ENCODE data around the gene LEF1. TPM values are rescaled to one million over a fixed set of nuclear protein-coding genes. Genes with fewer than 3 reads are reported as not detected.

LEF1 gene
- total and polyA plus RNA-seq, 2 donors from 2014 or later: 5.1 to 14.5 TPM

GRCh38 chr4:108120789-108121188, 47.9 kb downstream of the LEF1 start:
- no peaks in the 10 kb centered on the region for H3K9me3 ChIP-seq (ENCODE audit: control insufficient read depth in 2 of 3, insufficient read depth in 1 of 3, low read length in 3 of 3)
- no peak overlapping the region for H3K27ac ChIP-seq (ENCODE audit: low read depth in 2 of 2, low read length in 2 of 2)
- H3K9ac ChIP-seq (ENCODE audit: low read length in 3 of 3): no peak overlapping the region
- no peak overlapping the region for H3K4me3 ChIP-seq (ENCODE audit: low read length in 3 of 3)
- H3K36me3 ChIP-seq (ENCODE audit: control insufficient read depth in 2 of 3, insufficient read depth in 3 of 3, low read length in 3 of 3): no peaks in the 10 kb centered on the region
- no peak for DNase-seq
- no peaks in the 10 kb centered on the region for H3K4me1 ChIP-seq (ENCODE audit: control insufficient read depth in 2 of 3, insufficient read depth in 2 of 3, low read depth in 1 of 3, low read length in 3 of 3)
- no peak for FAIRE-seq
- intact Hi-C loops (cut with DNase I): no loop called here
- TF ChIP-seq CTCF (IDR thresholded peaks at IDR 0.05; ENCODE audit: borderline replicate concordance, extremely low read depth, insufficient read depth): no peak
- H3K27me3 ChIP-seq (ENCODE audit: control insufficient read depth, insufficient read depth, low read length): no peaks in the 10 kb centered on the region

GRCh38 chr4:108119199-108119800, 49.4 kb downstream of the LEF1 start:
- FAIRE-seq (no peak), DNase-seq (no peak)
- Histone ChIP-seq H3K27me3 (ENCODE audit: control insufficient read depth, insufficient read depth, low read length) (no peaks in the 10 kb centered on the region), H3K27ac (ENCODE audit: low read depth in 2 of 2, low read length in 2 of 2) (no peak overlapping the region), H3K4me1 (ENCODE audit: control insufficient read depth in 2 of 3, insufficient read depth in 2 of 3, low read depth in 1 of 3, low read length in 3 of 3) (no peaks in the 10 kb centered on the region), H3K4me3 (ENCODE audit: low read length in 3 of 3) (no peak overlapping the region), H3K36me3 (ENCODE audit: control insufficient read depth in 2 of 3, insufficient read depth in 3 of 3, low read length in 3 of 3) (no peaks in the 10 kb centered on the region), H3K9ac (ENCODE audit: low read length in 3 of 3) (no peak overlapping the region), H3K9me3 (ENCODE audit: control insufficient read depth in 2 of 3, insufficient read depth in 1 of 3, low read length in 3 of 3) (no peaks in the 10 kb centered on the region)
- intact Hi-C loops (cut with DNase I): no loop called here
- no peak for TF ChIP-seq CTCF (IDR thresholded peaks at IDR 0.05; ENCODE audit: borderline replicate concordance, extremely low read depth, insufficient read depth)

GRCh38 chr4:108118505-108118904, 50.2 kb downstream of the LEF1 start:
- intact Hi-C loops (cut with DNase I): no loop called here
- Histone ChIP-seq H3K9ac (ENCODE audit: low read length in 3 of 3) (no peak overlapping the region), H3K27ac (ENCODE audit: low read depth in 2 of 2, low read length in 2 of 2) (no peak overlapping the region), H3K9me3 (ENCODE audit: control insufficient read depth in 2 of 3, insufficient read depth in 1 of 3, low read length in 3 of 3) (no peaks in the 10 kb centered on the region), H3K4me1 (ENCODE audit: control insufficient read depth in 2 of 3, insufficient read depth in 2 of 3, low read depth in 1 of 3, low read length in 3 of 3) (no peaks in the 10 kb centered on the region), H3K4me3 (ENCODE audit: low read length in 3 of 3) (no peak overlapping the region), H3K27me3 (ENCODE audit: control insufficient read depth, insufficient read depth, low read length) (no peaks in the 10 kb centered on the region), H3K36me3 (ENCODE audit: control insufficient read depth in 2 of 3, insufficient read depth in 3 of 3, low read length in 3 of 3) (no peaks in the 10 kb centered on the region)
- DNase-seq: no peak
- no peak for FAIRE-seq
- no peak for TF ChIP-seq CTCF (IDR thresholded peaks at IDR 0.05; ENCODE audit: borderline replicate concordance, extremely low read depth, insufficient read depth)

Measured in kidney (tissue), 14 donors.